Jurkat, Clone E6-1 (cell line): Measurements from ENCODE around the gene MCTP2.
"Not testable (repeated sequence)": the region's sequence is repeated elsewhere in the genome, so short reads cannot be mapped to it uniquely, and the experiment has no call there.

ENCODE experiments used
- DNase-seq: peaks from one replicate; pipeline ENCODE4 v3.0.0-alpha.2; 2011; ENCODE audit warnings: low read depth, low spot score
- H3K4me3 ChIP-seq: 2 replicates; pipeline ENCODE4 v1.5.1; 2011; ENCODE audit warnings: mild to moderate bottlenecking, low read length, control low read depth, moderate library complexity

MCTP2 gene

GRCh38 chr15:94457661-94458060 is 226.3 kb downstream of the MCTP2 start:
- DNase-seq, result no peak
- no peak overlapping the region for H3K4me3 ChIP-seq

GRCh38 chr15:94460624-94461023 is 229.3 kb downstream of the MCTP2 start:
- no peak overlapping the region for H3K4me3 ChIP-seq
- no peak for DNase-seq

DNA sequence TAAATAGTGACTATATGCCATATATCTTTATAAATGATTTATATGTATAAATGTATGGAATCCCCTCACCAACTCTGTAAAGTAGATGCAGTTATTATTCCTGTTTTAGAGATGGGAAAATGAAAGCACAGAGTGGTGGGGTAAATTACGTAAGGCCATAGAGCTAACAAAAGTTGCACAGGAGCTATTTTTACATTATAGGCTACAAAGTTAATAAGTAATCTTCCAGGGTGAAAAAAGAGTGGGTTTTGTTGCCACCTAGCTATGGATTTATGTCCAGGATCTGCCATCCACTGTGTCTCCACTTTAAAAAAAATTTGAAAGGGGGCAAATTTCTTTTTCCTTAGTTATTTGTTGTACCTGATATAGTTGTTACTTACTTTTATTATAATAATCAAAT is 235.7 kb downstream of the MCTP2 start:
- H3K4me3 ChIP-seq, result no peak overlapping the region
- no peak for DNase-seq

DNA sequence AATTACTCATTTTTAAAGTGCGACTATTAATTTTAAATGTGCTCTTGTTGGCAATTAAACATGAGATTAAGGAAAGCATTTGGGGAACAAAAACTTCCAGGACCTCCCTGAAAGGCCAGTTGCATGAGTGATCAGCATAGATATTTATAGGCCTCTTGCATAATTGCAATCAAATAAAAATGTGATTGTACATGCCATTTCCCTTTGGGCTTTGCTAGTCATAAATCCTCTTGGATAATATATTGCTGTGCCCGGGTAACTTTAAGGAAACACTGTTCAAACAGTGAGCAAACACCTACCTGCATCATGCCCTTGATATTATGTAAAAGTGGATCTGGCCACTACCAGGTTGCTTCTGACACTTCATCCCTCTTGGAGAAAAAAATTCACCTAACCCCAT is 239.1 kb downstream of the MCTP2 start:
- no peak overlapping the region for H3K4me3 ChIP-seq
- DNase-seq, result no peak

GRCh38 chr15:94476686-94477085 is 245.3 kb downstream of the MCTP2 start:
- H3K4me3 ChIP-seq, result no peak overlapping the region
- DNase-seq, result no peak

DNA sequence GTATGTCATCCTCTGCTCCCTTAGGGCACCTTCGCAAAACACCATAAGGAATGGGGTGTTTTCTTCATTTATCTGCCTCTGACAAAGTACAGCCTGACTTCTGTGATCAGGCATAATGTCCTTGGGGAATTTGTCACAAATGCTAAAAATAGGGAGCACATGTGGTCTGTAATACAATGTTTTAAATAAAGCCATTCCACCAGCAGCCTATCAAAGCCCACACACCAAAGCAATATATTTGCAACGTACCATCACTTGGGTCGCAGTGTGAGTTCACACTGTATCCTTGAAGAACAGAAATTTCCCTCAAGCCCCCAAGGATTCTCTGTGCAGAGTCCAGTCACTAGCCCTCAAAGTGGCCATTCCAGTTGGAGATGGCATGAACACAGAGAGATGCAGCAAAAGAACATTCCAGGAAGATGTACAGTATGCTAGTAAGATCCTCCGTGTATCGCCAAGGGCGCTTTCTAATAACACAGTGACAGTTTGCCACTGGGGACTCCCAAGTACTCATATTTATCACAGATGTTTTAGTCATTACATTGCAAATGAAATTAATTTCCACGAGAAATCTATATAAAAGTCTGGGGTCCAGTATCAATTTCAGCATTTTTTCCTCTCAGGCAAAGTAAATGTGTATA is 246.7 kb downstream of the MCTP2 start:
- no peak for DNase-seq
- no peak overlapping the region for H3K4me3 ChIP-seq

DNA sequence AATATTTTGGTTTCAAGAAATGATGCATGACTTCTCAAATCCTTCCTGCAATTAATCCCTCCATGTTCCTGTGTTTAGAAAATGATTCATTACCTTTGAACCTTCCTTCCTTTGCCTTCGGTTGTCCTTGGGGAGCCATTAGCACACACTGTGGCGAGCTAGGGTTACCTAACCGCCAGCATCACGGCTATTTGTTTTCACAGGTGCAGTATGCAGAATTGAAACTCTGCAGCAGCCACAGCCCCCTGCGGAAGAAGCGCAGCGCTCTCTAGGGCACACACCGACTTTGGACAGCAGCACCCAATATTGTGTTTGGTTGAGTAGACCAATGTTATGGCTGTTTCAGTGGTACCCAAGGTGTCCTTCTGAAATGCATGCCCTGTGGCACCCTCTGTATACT is 247.4 kb downstream of the MCTP2 start:
- no peak overlapping the region for H3K4me3 ChIP-seq
- DNase-seq, result no peak

GRCh38 chr15:94480289-94480834 is 249.0 kb downstream of the MCTP2 start:
- H3K4me3 ChIP-seq, result no peak overlapping the region
- DNase-seq, result no peak

- DNase-seq, result no peak
- no peak overlapping the region for H3K4me3 ChIP-seq
These were observed 253.9 kb downstream of the MCTP2 start for GRCh38 chr15:94485148-94485719.

GRCh38 chr15:94487635-94488034 is 256.3 kb downstream of the MCTP2 start:
- no peak overlapping the region for H3K4me3 ChIP-seq
- DNase-seq, result no peak

GRCh38 chr15:94493176-94493575 is 261.8 kb downstream of the MCTP2 start:
- DNase-seq, result no peak
- no peak overlapping the region for H3K4me3 ChIP-seq

DNA sequence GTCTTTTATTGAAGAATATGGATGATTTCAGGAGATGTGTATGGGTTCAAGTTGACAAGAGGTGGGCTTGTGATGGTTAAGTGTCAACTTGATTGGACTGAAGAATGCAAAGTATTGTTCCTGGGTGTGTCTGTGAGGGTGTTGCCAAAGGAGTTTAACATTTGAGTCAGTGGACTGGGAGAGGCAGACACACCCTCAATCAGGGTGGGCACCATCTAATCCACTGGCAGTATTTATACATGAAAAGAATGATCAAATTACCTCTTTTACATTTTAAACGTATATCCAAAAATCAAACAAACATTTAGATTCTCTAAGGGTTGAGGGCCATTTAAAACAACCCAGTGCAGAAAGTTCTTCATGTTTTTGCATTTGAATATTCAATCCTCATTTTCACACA is 262.2 kb downstream of the MCTP2 start:
- H3K4me3 ChIP-seq, DNase-seq: not testable (repeated sequence)

DNA sequence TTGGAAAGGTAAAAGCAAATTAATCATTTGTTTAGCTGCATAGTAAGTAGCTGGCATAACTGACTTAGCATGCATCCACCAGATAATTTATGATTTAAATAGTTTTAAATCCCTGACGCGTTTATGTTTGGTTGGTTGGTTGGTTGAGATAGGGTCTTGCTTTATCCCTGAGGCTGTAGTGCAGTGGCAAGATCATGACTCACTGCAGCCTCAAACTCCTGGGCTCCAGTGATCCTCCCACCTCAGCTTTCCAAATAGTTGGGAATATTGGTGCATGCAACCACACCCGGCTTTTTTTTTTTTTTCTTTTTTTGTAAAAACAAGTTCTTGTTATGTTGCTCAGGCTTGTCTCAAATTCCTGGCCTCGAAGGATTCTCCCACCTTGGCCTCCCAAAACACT is 263.4 kb downstream of the MCTP2 start:
- DNase-seq, result no peak
- H3K4me3 ChIP-seq, result no peak overlapping the region

DNA sequence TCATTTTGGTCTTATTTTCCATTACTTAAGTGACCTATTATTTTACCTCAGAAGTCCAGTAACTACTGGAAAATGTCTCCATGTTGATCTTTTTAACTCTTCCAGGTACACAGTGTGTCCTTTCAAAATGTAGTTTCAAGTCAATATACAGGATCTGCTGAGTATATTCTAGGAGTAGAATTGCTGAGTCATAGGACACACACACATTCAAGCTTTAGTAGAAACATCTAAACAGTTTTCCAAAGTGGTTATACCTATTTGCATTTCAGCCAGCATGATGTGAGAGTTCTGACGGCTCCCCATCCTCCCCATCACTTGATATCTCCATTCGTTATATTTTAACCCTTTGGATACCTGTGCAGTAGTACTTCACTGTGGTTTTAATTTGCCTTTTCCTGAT is 271.9 kb downstream of the MCTP2 start:
- no peak overlapping the region for H3K4me3 ChIP-seq
- no peak for DNase-seq

DNA sequence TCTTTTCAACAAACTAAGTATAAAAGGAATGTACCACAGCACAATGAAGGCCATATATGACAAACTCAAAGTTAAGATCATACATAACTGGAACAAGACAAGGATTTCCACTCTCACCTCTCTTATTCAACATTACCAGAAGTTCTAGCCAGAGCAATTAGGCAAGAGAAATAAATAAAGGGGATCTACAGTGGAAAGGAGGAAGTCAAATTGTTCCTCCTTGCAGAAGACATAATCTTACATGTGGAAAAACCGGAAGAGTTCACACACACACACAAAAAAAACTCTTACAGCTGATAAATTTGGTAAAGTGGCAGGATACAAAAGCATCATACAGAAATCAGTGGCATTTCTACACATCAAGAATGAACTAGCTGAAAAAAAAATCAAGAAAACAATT is 277.9 kb downstream of the MCTP2 start:
- DNase-seq, result no peak
- no peak overlapping the region for H3K4me3 ChIP-seq

GRCh38 chr15:94522125-94522524 is 290.8 kb downstream of the MCTP2 start:
- DNase-seq, result no peak
- no peak overlapping the region for H3K4me3 ChIP-seq

DNA sequence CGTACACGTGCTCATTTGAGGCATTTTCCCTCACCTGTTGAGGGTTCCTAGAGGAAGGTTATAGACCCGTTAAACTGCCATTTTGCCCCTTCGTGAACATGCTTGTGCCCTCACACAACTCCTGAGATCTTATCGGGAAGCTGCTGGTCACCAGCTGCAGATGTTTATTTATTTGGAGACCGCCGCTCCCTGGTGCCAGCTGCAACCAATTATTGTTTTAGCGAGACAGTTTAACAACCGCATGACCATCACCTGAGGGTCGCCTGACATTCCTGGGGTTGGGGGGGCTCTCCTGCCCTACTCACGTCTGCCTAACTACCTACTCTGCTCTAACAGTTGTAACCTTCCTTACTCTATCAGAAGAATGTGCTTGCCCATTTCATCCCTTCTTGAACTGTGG is 292.5 kb downstream of the MCTP2 start:
- DNase-seq, result no peak
- no peak overlapping the region for H3K4me3 ChIP-seq

GRCh38 chr15:94524565-94524964 is 293.2 kb downstream of the MCTP2 start:
- no peak for DNase-seq
- H3K4me3 ChIP-seq, result no peak overlapping the region

GRCh38 chr15:94526071-94526689 is 294.8 kb downstream of the MCTP2 start:
- peak; percentile 3 for DNase-seq
- H3K4me3 ChIP-seq, result no peak overlapping the region

- no peak overlapping the region for H3K4me3 ChIP-seq
- no peak for DNase-seq
These were observed 300.9 kb downstream of the MCTP2 start for GRCh38 chr15:94532226-94532625.
